LNCAP (cell line): ENCODE data around the gene SYNE2.

Experiments used
- TF ChIP-seq, protein P1 (sequence below): fragments of 450-650 bp; IDR thresholded peaks from 2 replicates; pipeline ENCODE4 v1.5.1; 2017; ENCODE audit warnings: mild to moderate bottlenecking

SYNE2 gene

DNA sequence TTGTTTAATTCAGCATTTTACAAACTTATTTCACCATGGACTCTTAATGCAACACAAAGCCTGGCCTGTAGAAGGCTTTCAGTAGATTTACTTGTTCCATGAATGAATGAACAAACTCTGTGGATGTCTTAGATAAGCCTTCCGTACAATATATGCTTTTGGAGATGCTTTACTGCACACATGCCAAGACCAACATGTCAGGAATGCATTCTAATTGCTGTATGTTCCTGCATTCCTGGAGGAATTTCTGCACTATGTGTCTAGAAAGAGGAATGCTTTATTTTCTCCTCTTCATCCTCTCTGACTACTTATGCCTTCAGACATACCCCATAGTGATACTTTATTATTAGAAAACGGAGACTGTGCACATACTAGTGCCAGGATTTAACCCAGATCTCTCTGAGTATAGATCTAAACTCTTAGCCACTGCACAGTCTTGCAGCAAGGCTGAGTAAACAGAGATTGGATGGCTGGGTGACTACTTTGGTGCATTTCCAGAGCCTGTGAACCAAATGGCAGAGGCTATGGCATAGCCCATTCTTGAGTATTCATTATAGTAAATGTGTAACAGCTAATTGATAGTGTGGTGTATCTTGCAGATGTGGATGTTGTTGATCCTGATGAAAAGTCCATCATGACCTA lies 108.2 kb downstream of the SYNE2 start:
- TF ChIP-seq, protein P1, sequence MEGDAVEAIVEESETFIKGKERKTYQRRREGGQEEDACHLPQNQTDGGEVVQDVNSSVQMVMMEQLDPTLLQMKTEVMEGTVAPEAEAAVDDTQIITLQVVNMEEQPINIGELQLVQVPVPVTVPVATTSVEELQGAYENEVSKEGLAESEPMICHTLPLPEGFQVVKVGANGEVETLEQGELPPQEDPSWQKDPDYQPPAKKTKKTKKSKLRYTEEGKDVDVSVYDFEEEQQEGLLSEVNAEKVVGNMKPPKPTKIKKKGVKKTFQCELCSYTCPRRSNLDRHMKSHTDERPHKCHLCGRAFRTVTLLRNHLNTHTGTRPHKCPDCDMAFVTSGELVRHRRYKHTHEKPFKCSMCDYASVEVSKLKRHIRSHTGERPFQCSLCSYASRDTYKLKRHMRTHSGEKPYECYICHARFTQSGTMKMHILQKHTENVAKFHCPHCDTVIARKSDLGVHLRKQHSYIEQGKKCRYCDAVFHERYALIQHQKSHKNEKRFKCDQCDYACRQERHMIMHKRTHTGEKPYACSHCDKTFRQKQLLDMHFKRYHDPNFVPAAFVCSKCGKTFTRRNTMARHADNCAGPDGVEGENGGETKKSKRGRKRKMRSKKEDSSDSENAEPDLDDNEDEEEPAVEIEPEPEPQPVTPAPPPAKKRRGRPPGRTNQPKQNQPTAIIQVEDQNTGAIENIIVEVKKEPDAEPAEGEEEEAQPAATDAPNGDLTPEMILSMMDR = no peak

- TF ChIP-seq, protein P1 = no peak
These were observed 110.1 kb downstream of the SYNE2 start for GRCh38 chr14:63962906-63963305.

GRCh38 chr14:63963439-63963838 lies 110.6 kb downstream of the SYNE2 start:
- TF ChIP-seq, protein P1 = no peak

DNA sequence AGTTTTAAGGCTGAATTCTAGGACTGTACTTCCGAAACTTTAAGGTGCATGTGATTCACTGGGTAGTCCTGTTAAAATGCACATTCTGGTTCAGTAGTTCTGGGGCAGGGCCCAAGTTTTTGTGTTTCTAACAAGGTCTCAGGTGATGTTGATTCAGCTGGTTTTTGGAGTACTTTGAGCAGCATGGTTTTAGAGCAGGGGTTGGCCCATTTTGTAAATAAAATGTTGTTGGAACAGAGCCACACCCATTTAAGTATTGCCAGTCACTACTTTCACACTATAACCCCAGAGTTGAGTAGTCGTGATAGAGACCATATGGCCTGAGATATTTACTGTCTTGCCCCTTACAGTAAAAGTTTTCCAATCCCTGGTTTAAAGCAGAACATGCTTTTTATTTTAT lies 111.3 kb downstream of the SYNE2 start:
- TF ChIP-seq, protein P1 = no peak

DNA sequence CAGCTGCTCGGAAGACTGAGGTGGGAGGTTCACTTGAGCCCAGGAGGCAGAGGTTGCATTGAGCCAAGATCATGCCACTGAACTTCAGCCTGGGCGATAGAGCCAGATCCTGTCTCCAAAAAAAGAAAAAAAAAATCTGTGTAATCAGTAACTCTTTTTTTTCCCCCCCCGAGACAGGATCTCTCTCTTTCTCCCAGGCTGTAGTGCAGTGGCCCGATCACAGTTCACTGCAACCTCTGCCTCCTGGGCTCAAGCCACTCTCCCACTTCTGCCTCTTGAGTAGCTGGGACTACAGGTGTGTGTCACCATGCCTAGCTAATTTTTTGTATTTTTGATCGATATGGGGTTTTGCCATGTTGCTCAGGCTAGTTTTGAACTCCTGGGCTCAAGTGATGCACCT lies 113.6 kb downstream of the SYNE2 start:
- TF ChIP-seq, protein P1 = no peak

- TF ChIP-seq, protein P1 = no peak
These were observed 119.6 kb downstream of the SYNE2 start for GRCh38 chr14:63972323-63972932.

DNA sequence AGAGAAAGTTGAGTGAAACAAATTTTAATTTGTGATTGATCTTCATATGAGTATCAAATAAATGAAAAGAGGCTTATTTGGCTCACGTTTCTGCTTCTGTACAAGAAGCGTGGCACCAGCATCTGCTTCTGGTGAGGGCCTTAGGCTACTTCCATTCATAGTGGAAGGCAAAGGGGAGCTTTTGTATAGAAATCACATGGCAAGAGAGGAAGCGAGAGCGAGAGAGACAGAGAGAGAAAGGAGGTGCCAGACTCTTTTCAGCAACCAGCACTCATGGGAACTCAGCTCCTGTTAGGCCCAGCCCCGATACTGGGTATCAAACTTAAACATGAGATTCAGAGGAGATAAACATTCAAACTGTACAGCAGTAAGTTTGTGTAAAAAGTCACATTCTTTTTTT lies 121.4 kb downstream of the SYNE2 start:
- TF ChIP-seq, protein P1 = no peak
